Activated CD4-positive, alpha-beta T cell treated with anti-CD3 and anti-CD28 coated beads, Interleukin-2, amount 10 ng/mL, durations not matched to agents 7 days and 5 days (primary cell): Measurements from ENCODE around the gene NFAT5. TPM values are rescaled to one million over a fixed set of nuclear protein-coding genes. Genes with fewer than 3 reads are reported as not detected.
"Not testable (repeated sequence)": the region's sequence is repeated elsewhere in the genome, so short reads cannot be mapped to it uniquely, and the experiment has no call there.

Experiments used
- CTCF ChIA-PET: fragments of 350-600 bp; sonication (Branson Sonifier 250); formaldehyde crosslinking; loops from one replicate; lab custom pipeline; 2021; ENCODE audit warnings: antibody characterized with exemption; lab: Charles Lee
- POLR2A ChIA-PET: fragments of 350-600 bp; sonication (Branson Sonifier 250); formaldehyde crosslinking; loops from one replicate; lab custom pipeline; 2021; ENCODE audit warnings: antibody characterized with exemption; lab: Charles Lee
- DNase-seq: peaks from one replicate; pipeline ENCODE4 v3.0.0-alpha.2; 2020
- H3K27ac Mint-ChIP-seq: one replicate; pipeline ENCODE4 v1.8.0; 2021; ENCODE audit warnings: mild to moderate bottlenecking, moderate library complexity, mixed read lengths
- H3K27me3 Mint-ChIP-seq: one replicate; pipeline ENCODE4 v1.8.0; 2021; ENCODE audit warnings: mixed read lengths
- H3K36me3 Mint-ChIP-seq: one replicate; pipeline ENCODE4 v1.8.0; 2021; ENCODE audit warnings: low read depth, mixed read lengths
- H3K4me1 Mint-ChIP-seq: one replicate; pipeline ENCODE4 v1.8.0; 2021; ENCODE audit warnings: mixed read lengths
- H3K4me3 Mint-ChIP-seq: one replicate; pipeline ENCODE4 v1.8.0; 2021; ENCODE audit warnings: mild to moderate bottlenecking, moderate library complexity, mixed read lengths
- H3K9me3 Mint-ChIP-seq: one replicate; pipeline ENCODE4 v1.8.0; 2021; ENCODE audit warnings: mixed read lengths
- total RNA-seq, 2 experiments: library from RNA; stranded (reverse); gene quantifications; one replicate each; pipeline ENCODE4 v1.2.3, GENCODE V29; 2021

The NFAT5 gene
- total RNA-seq, 2 experiments from 2014 or later = 18.5 to 19.5 TPM

- no peaks in the 10 kb centered on the region for H3K9me3 Mint-ChIP-seq
- ChIA-PET POLR2A (no interaction called here), CTCF (no interaction called here)
- no peak for DNase-seq
- peaks cover 8% of the 10 kb centered on the region for H3K4me1 Mint-ChIP-seq
- H3K27ac Mint-ChIP-seq = no peak overlapping the region
- no peaks in the 10 kb centered on the region for H3K36me3 Mint-ChIP-seq
- H3K4me3 Mint-ChIP-seq = no peak overlapping the region
- H3K27me3 Mint-ChIP-seq = no peaks in the 10 kb centered on the region
Observed at GRCh38 chr16:69535123-69536050, 30.4 kb upstream of the NFAT5 start.

GRCh38 chr16:69537706-69538080, 28.1 kb upstream of the NFAT5 start:
- POLR2A ChIA-PET = no interaction called here
- no peak overlapping the region for H3K4me3 Mint-ChIP-seq
- CTCF ChIA-PET = interaction anchor here (0.6 to 1.1 kb wide), 2 partner anchors 12 to 14 kb away, joined by 3 to 5 read pairs; no protein-coding TSS in a partner anchor
- no peaks in the 10 kb centered on the region for H3K36me3 Mint-ChIP-seq
- H3K9me3 Mint-ChIP-seq = no peaks in the 10 kb centered on the region
- H3K4me1 Mint-ChIP-seq = no peaks in the 10 kb centered on the region
- no peak overlapping the region for H3K27ac Mint-ChIP-seq
- no peak for DNase-seq
- no peaks in the 10 kb centered on the region for H3K27me3 Mint-ChIP-seq

- no peaks in the 10 kb centered on the region for H3K4me1 Mint-ChIP-seq
- H3K27ac Mint-ChIP-seq = no peak overlapping the region
- H3K27me3 Mint-ChIP-seq = no peaks in the 10 kb centered on the region
- H3K36me3 Mint-ChIP-seq = no peaks in the 10 kb centered on the region
- no peak overlapping the region for H3K4me3 Mint-ChIP-seq
- CTCF ChIA-PET = interaction anchor here (1.3 kb wide), 1 partner anchor 15 kb away, joined by 3 read pairs; no protein-coding TSS in a partner anchor
- DNase-seq = no peak
- POLR2A ChIA-PET = interaction anchor here (0.5 to 0.7 kb wide), 2 partner anchors 18 to 91 kb away, joined by 3 to 11 read pairs; no protein-coding TSS in a partner anchor
- H3K9me3 Mint-ChIP-seq = no peaks in the 10 kb centered on the region
Observed at GRCh38 chr16:69538808-69539207, 27.0 kb upstream of the NFAT5 start.

DNA sequence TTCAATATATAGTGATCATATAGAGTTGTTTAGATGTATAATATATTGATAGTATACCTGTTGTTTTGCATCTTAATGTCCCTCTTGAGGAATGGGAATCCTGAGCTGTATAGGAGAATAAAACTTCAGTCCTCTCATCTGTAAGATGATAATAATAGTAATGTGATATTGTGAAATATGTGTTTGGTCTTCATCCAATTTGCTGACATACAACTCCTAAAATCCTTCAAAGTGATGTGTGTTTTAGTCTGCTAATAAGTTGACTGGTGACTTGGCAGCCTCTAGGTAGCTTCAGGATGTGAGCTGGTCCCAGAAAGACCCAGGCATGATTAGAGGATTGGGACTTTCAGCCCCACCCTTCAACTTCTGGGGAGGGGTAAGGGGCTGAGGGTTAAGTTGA, 22.8 kb upstream of the NFAT5 start:
- Mint-ChIP-seq H3K27ac (no peak overlapping the region), H3K9me3 (no peaks in the 10 kb centered on the region), H3K36me3 (no peaks in the 10 kb centered on the region), H3K27me3 (no peaks in the 10 kb centered on the region), H3K4me1 (no peaks in the 10 kb centered on the region), H3K4me3 (no peak overlapping the region)
- DNase-seq = no peak
- ChIA-PET POLR2A (no interaction called here), CTCF (no interaction called here)

DNA sequence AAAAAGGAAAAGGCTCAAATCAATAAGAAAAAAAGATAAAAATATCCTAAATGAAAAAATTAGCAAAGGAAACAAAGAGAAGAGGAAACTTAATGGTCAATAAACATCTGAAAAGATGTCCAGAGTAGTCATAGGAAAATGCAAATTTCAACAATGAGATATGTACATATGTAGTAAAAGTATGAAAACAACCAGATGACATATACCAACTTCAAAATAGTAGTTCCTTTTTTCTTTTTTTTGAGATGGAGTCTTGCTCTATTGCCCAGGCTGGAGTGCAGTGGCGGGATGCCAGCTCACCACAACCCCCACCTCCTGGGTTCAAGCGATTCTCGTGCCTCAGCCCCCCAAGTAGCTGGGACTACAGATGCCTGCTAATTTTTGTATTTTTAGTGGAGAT, 21.7 kb upstream of the NFAT5 start:
- ChIA-PET POLR2A (interaction anchor here (0.6 kb wide), 1 partner anchor 269 kb away, joined by 3 read pairs; no protein-coding TSS in a partner anchor), CTCF (interaction anchor here (1.8 kb wide), 1 partner anchor 85 kb away, joined by 3 read pairs; no protein-coding TSS in a partner anchor)
- no peak for DNase-seq
- no peak overlapping the region for H3K27ac Mint-ChIP-seq
- H3K36me3 Mint-ChIP-seq = no peaks in the 10 kb centered on the region
- no peaks in the 10 kb centered on the region for H3K9me3 Mint-ChIP-seq
- no peaks in the 10 kb centered on the region for H3K4me1 Mint-ChIP-seq
- peaks cover 2% of the 10 kb centered on the region for H3K27me3 Mint-ChIP-seq
- H3K4me3 Mint-ChIP-seq = no peak overlapping the region

DNA sequence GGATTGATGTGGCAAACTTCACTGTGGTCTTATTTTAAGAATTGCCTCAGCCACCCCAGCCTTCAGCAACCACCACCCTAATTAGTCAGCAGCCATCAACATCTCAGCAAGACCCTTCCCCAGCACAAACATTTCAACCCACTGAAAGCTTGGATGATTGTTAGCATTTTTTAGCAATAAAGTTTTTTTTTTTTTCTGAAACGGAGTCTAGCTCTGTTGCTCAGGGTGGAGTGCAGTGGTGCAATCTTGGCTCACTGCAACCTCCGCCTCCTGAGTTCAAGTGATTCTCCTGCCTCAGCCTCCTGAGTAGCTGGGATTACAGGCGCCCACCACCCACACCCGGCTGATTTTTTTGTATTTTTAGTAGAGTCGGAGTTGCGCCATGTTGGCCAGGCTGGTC, 19.1 kb upstream of the NFAT5 start:
- H3K4me3 Mint-ChIP-seq, H3K4me1 Mint-ChIP-seq, H3K27ac Mint-ChIP-seq, DNase-seq, H3K36me3 Mint-ChIP-seq, H3K27me3 Mint-ChIP-seq, H3K9me3 Mint-ChIP-seq, POLR2A ChIA-PET: not testable (repeated sequence)
- CTCF ChIA-PET = interaction anchor here (0.6 kb wide), 1 partner anchor 55 kb away, joined by 3 read pairs; no protein-coding TSS in a partner anchor

DNA sequence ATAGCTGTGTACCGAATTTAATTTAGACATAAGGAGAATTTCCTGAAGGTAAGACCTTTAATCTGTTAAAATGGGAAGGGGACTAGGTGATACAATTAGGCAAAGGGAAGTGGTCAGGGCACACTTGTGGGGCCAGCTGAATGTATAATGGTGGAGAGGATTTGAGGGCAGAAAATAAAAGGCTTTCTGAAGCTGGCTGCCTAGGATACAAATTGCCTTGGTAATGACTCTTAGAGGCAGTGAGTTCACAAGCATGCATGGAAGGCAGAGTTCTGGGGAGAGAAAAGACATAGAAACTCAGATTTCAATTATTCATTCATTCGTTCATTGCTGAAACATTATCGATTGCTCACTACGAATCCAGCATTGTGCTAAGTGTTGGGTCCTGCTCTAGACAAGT, 12.4 kb upstream of the NFAT5 start:
- no peak overlapping the region for H3K27ac Mint-ChIP-seq
- ChIA-PET POLR2A (no interaction called here), CTCF (interaction anchor here (1.2 kb wide), 1 partner anchor 15 kb away, joined by 3 read pairs; no protein-coding TSS in a partner anchor)
- peaks cover 9% of the 10 kb centered on the region for H3K9me3 Mint-ChIP-seq
- peaks cover under 1% of the 10 kb centered on the region for H3K27me3 Mint-ChIP-seq
- H3K4me3 Mint-ChIP-seq = no peak overlapping the region
- peaks cover 2% of the 10 kb centered on the region for H3K36me3 Mint-ChIP-seq
- DNase-seq = no peak
- peaks cover 21% of the 10 kb centered on the region for H3K4me1 Mint-ChIP-seq

DNA sequence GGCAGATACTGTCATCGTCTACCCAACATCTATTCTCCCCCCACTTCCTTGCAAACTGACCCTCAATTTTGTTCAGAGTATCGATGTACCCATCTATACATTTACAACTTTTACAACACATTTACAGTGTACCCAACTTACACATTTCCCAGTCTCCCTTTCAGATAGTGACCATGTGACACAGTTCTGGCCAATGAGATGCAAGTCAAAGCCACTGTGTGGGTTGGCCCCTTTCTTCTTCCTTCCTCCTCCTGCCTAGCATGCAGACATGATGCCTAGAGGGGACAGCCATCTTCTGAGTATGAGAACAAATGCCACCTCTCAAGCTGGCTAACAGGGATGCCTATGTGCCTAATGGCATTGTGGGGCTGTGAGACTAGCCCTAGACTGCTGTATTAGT, 11.3 kb upstream of the NFAT5 start:
- Mint-ChIP-seq H3K9me3 (peaks cover 9% of the 10 kb centered on the region), H3K27ac (no peak overlapping the region), H3K4me3 (no peak overlapping the region), H3K4me1 (peaks cover 21% of the 10 kb centered on the region), H3K27me3 (no peaks in the 10 kb centered on the region), H3K36me3 (peaks cover 2% of the 10 kb centered on the region)
- DNase-seq = no peak
- CTCF ChIA-PET = no interaction called here
- POLR2A ChIA-PET = no interaction called here

DNA sequence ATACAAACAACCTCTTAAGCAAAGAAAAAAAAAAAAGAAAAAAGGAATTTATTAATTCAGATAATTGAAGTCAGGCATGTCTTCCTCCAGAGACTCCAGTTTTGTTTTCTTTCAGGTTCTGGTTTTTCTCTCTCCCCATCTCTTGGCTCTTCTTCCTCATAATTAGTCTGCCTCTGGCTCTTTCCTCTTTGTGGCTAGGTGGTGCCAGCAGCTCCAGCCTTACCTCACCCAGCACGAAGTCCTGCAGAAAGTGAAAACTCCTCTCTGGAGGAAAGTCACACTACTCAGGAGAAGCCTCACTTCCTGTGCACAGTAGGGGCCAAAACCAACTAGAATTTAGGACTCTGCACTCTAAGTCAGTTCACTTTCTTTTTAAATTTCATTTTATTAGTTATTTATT, 10.3 kb upstream of the NFAT5 start:
- H3K4me3 Mint-ChIP-seq = no peak overlapping the region
- POLR2A ChIA-PET = no interaction called here
- CTCF ChIA-PET = interaction anchor here (0.6 kb wide), 5 partner anchors 13 to 328 kb away, joined by 3 to 4 read pairs (median 3); no protein-coding TSS in a partner anchor

DNA sequence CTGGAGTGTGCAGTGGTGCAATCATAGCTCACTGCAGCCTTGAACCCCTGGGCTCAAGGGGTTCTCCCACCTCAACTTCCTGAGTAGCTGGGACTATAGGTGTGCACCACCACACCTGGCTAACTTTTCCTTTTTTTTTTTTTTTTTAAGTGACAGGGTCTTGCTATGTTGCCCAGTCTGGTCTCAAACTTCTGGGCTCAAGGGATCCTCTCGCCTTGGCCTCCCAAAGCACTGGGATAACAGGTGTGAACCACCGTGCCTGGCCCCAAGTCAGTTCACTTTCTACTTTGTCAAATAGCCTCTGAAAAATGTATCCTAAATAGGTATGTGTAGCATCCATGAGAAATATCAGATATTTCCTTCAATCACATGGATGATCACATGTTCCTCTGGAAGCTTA, 9.9 kb upstream of the NFAT5 start:
- CTCF ChIA-PET = interaction anchor here (0.6 kb wide), 5 partner anchors 14 to 328 kb away, joined by 3 to 4 read pairs (median 3); no protein-coding TSS in a partner anchor
- H3K36me3 Mint-ChIP-seq = peaks cover 2% of the 10 kb centered on the region
- H3K9me3 Mint-ChIP-seq = peaks cover 9% of the 10 kb centered on the region
- H3K4me1 Mint-ChIP-seq = peaks cover 21% of the 10 kb centered on the region
- H3K4me3 Mint-ChIP-seq = no peak overlapping the region
- DNase-seq = no peak
- no peak overlapping the region for H3K27ac Mint-ChIP-seq
- H3K27me3 Mint-ChIP-seq = no peaks in the 10 kb centered on the region
- POLR2A ChIA-PET = no interaction called here

More for the DNA sequence above, 10.3 kb upstream of the NFAT5 start:
- DNase-seq = no peak
- Mint-ChIP-seq H3K36me3 (peaks cover 2% of the 10 kb centered on the region), H3K27ac (no peak overlapping the region), H3K27me3 (no peaks in the 10 kb centered on the region), H3K9me3 (peaks cover 9% of the 10 kb centered on the region), H3K4me1 (peaks cover 21% of the 10 kb centered on the region)

- Mint-ChIP-seq H3K36me3 (peaks cover 2% of the 10 kb centered on the region), H3K4me3 (no peak overlapping the region), H3K4me1 (peaks cover 28% of the 10 kb centered on the region), H3K27ac (no peak overlapping the region), H3K9me3 (peaks cover 7% of the 10 kb centered on the region), H3K27me3 (no peaks in the 10 kb centered on the region)
- ChIA-PET CTCF (no interaction called here), POLR2A (no interaction called here)
- no peak for DNase-seq
Observed at GRCh38 chr16:69559164-69559563, 6.6 kb upstream of the NFAT5 start.

DNA sequence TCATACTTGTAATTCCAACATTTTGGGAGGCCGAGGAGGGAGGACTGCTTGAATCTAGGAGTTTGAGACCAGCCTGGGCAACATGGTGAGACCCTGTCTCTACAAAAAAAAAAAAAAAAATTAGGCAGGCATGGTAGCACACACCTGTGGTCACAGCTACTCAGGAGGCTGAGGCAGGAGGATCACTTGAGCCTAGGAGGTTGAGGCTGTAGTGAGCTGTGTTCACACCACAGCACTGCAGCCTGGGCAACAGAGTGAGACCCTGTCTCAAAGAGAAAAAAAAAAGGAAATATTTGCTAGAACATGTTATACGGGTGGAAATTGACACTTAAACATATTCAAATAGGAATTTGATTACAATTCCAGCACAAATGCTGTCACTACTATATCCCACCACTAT, 4.4 kb upstream of the NFAT5 start:
- H3K27me3 Mint-ChIP-seq, DNase-seq, H3K36me3 Mint-ChIP-seq, H3K4me3 Mint-ChIP-seq, H3K27ac Mint-ChIP-seq, CTCF ChIA-PET, H3K9me3 Mint-ChIP-seq: not testable (repeated sequence)
- POLR2A ChIA-PET = interaction anchor here (0.7 kb wide), 1 partner anchor 136 kb away, joined by 6 read pairs; no protein-coding TSS in a partner anchor
- H3K4me1 Mint-ChIP-seq = peaks cover 15% of the 10 kb centered on the region

- H3K4me3 Mint-ChIP-seq = no peak overlapping the region
- no peaks in the 10 kb centered on the region for H3K27me3 Mint-ChIP-seq
- H3K9me3 Mint-ChIP-seq = peaks cover 2% of the 10 kb centered on the region
- H3K4me1 Mint-ChIP-seq = peaks cover 16% of the 10 kb centered on the region
- H3K36me3 Mint-ChIP-seq = peaks cover 4% of the 10 kb centered on the region
- CTCF ChIA-PET = no interaction called here
- POLR2A ChIA-PET = no interaction called here
- H3K27ac Mint-ChIP-seq = no peak overlapping the region
- no peak for DNase-seq
Observed at GRCh38 chr16:69561901-69562300, 3.9 kb upstream of the NFAT5 start.
